ENCODE measurements around the gene CYB5A. TPM values are rescaled to one million over a fixed set of nuclear protein-coding genes. Genes with fewer than 3 reads are reported as not detected.
"Not testable (repeated sequence)": the region's sequence is repeated elsewhere in the genome, so short reads cannot be mapped to it uniquely, and the experiment has no call there.

Gene CYB5A
- total RNA-seq, 4 donors from 2014 or later, result 34.0 to 236 (median 173) TPM

GRCh38 chr18:74288041-74288440 is 3.7 kb downstream of the CYB5A start:
- Histone ChIP-seq H3K4me1 (peaks cover 5 to 54% (median 39%) of the 10 kb centered on the region in 4 donors), H3K27me3 (no peaks in the 10 kb centered on the region), H3K4me3 (no peak overlapping the region), H3K9me3 (no peaks in the 10 kb centered on the region), H3K36me3 (no peaks in the 10 kb centered on the region), H3K27ac (peak overlapping the region; percentile 54 to 91 (median 82))
- intact Hi-C loops (cut with DNase I; ENCODE audit: low total_unique reads), result no loop called here
- 87 to 92% methylated on average over 5 of the region's 5 CpGs for whole genome bisulfite sequencing, 2 donors (ENCODE audit: low coverage in 1 of 2)
- in situ Hi-C loops (cut with MboI; ENCODE audit: low pct_ligation_motif_present in 1 of 4, low pct_unique_long_range_greater_than_20kb in 1 of 4, low sequenced_read_pairs in 3 of 4), result no loop called here
- no peak for DNase-seq
- TF ChIP-seq CTCF (IDR thresholded peaks at IDR 0.05), result no peak
- no peak for TF ChIP-seq POLR2AphosphoS5 (IDR thresholded peaks at IDR 0.05)
- TF ChIP-seq EP300 (IDR thresholded peaks at IDR 0.05; ENCODE audit: low read depth), result no peak

GRCh38 chr18:74286856-74287255 is 4.9 kb downstream of the CYB5A start:
- H3K4me3 ChIP-seq, result no peak overlapping the region
- no peaks in the 10 kb centered on the region for H3K27me3 ChIP-seq
- H3K36me3 ChIP-seq, result no peaks in the 10 kb centered on the region
- H3K27ac ChIP-seq, result peak overlapping the region in 2 of 4 donors; percentile 4 to 91
- no peak for DNase-seq
- in situ Hi-C loops (cut with MboI; ENCODE audit: low pct_ligation_motif_present in 1 of 4, low pct_unique_long_range_greater_than_20kb in 1 of 4, low sequenced_read_pairs in 3 of 4), result no loop called here
- peaks cover 17 to 60% (median 50%) of the 10 kb centered on the region in 4 donors for H3K4me1 ChIP-seq
- 86 to 94% methylated on average over 2 of the region's 2 CpGs for WGBS, 2 donors (ENCODE audit: low coverage in 1 of 2)
- intact Hi-C loops (cut with DNase I; ENCODE audit: low total_unique reads), result no loop called here
- H3K9me3 ChIP-seq, result no peaks in the 10 kb centered on the region
- TF ChIP-seq POLR2A (IDR thresholded peaks at IDR 0.05) (no peak), POLR2AphosphoS5 (IDR thresholded peaks at IDR 0.05) (no peak), EP300 (IDR thresholded peaks at IDR 0.05; ENCODE audit: low read depth) (no peak), CTCF (IDR thresholded peaks at IDR 0.05) (no peak)

GRCh38 chr18:74286106-74286855 is 5.5 kb downstream of the CYB5A start:
- in situ Hi-C loops (cut with MboI; ENCODE audit: low pct_ligation_motif_present in 1 of 4, low pct_unique_long_range_greater_than_20kb in 1 of 4, low sequenced_read_pairs in 3 of 4) (no loop called here), intact Hi-C loops (cut with DNase I; ENCODE audit: low total_unique reads) (no loop called here)
- Histone ChIP-seq H3K9me3 (no peaks in the 10 kb centered on the region), H3K27me3 (no peaks in the 10 kb centered on the region), H3K36me3 (no peaks in the 10 kb centered on the region), H3K4me3 (no peak overlapping the region), H3K4me1 (peaks cover 21 to 66% (median 54%) of the 10 kb centered on the region in 4 donors), H3K27ac (peak overlapping the region; percentile 71 to 91 (median 78))
- no peak for TF ChIP-seq POLR2A (IDR thresholded peaks at IDR 0.05)
- WGBS, 2 donors (ENCODE audit: low coverage in 1 of 2), result 78 to 90% methylated on average over 3 to 4 of the region's 4 CpGs
- DNase-seq, result no peak

- intact Hi-C loops (cut with DNase I; ENCODE audit: low total_unique reads), result loop anchor here (2.0 kb wide), 1 partner anchor 51 kb away; no protein-coding TSS in a partner anchor
- 72 to 100% methylated on average over 2 to 3 of the region's 3 CpGs for WGBS, 2 donors (ENCODE audit: low coverage in 1 of 2)
- H3K27ac ChIP-seq, result peak overlapping the region; percentile 71 to 91 (median 78)
- in situ Hi-C loops (cut with MboI; ENCODE audit: low pct_ligation_motif_present in 1 of 4, low pct_unique_long_range_greater_than_20kb in 1 of 4, low sequenced_read_pairs in 3 of 4); DNase-seq; H3K9me3 ChIP-seq; H3K4me3 ChIP-seq; H3K36me3 ChIP-seq; H3K27me3 ChIP-seq: not testable (repeated sequence)
- H3K4me1 ChIP-seq, result peaks cover 27 to 68% (median 51%) of the 10 kb centered on the region in 4 donors
Observed at GRCh38 chr18:74285583-74285982, 6.2 kb downstream of the CYB5A start.

GRCh38 chr18:74284980-74285355 is 6.8 kb downstream of the CYB5A start:
- 89% methylated on average over 1 of the region's 1 CpG; no CpG with 5 or more reads in 1 of the 2 donors for WGBS, 2 donors (ENCODE audit: low coverage in 1 of 2)
- Histone ChIP-seq H3K36me3 (no peaks in the 10 kb centered on the region), H3K4me1 (peaks cover 27 to 62% (median 47%) of the 10 kb centered on the region in 4 donors), H3K27ac (peak overlapping the region; percentile 71 to 91 (median 78)), H3K27me3 (no peaks in the 10 kb centered on the region), H3K4me3 (no peak overlapping the region), H3K9me3 (no peaks in the 10 kb centered on the region)
- no peak for TF ChIP-seq EP300 (IDR thresholded peaks at IDR 0.05; ENCODE audit: low read depth)
- in situ Hi-C loops (cut with MboI; ENCODE audit: low pct_ligation_motif_present in 1 of 4, low pct_unique_long_range_greater_than_20kb in 1 of 4, low sequenced_read_pairs in 3 of 4) (no loop called here), intact Hi-C loops (cut with DNase I; ENCODE audit: low total_unique reads) (loop anchor here (2.0 kb wide), 1 partner anchor 50 kb away; no protein-coding TSS in a partner anchor)
- no peak for DNase-seq
